GM12872 (cell line): ENCODE measurements around the gene TNFRSF4.

Experiments
- TF ChIP-seq, protein P1 (sequence below): IDR thresholded peaks from 3 replicates; pipeline ENCODE4 v1.5.1; 2011; ENCODE audit warnings: low read depth, mild to moderate bottlenecking, low read length, moderate library complexity; ENCODE audit not compliant: insufficient read depth

TNFRSF4 gene

DNA sequence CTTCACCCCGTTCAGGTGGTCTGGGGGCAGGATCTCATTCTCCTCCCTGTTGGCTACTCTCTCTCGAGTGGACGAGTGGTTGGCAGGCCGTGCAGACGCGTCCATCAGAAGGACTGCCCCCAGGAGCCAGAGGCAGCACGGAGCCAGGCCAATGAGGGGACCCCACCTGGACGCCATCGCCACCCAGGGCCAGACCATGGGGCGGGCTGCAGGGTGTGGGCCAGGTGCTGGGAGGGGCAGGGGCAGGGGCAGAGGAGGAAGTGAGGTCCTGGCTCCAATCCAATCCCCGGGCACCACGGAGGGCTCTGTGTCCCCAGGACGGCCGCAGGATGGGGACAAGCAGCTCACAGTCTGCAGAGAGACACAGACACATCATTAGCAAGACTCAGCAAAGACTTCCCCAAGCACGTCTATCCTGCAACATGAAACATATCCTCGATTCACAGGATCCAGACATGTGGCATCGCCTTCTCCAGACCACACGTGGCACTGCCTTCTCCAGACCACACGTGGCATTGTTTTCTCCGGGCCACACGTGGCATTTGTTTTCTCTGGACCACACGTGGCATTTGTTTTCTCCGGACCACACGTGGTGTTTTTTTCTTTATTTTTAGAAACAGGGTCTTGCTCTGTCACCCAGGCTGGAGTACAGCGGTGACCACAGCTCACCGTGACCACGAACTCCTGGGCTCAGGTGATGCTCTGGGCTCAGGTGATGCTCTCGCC is 14.8 kb upstream of the TNFRSF4 start:
- TF ChIP-seq, protein P1, sequence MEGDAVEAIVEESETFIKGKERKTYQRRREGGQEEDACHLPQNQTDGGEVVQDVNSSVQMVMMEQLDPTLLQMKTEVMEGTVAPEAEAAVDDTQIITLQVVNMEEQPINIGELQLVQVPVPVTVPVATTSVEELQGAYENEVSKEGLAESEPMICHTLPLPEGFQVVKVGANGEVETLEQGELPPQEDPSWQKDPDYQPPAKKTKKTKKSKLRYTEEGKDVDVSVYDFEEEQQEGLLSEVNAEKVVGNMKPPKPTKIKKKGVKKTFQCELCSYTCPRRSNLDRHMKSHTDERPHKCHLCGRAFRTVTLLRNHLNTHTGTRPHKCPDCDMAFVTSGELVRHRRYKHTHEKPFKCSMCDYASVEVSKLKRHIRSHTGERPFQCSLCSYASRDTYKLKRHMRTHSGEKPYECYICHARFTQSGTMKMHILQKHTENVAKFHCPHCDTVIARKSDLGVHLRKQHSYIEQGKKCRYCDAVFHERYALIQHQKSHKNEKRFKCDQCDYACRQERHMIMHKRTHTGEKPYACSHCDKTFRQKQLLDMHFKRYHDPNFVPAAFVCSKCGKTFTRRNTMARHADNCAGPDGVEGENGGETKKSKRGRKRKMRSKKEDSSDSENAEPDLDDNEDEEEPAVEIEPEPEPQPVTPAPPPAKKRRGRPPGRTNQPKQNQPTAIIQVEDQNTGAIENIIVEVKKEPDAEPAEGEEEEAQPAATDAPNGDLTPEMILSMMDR, result no peak

DNA sequence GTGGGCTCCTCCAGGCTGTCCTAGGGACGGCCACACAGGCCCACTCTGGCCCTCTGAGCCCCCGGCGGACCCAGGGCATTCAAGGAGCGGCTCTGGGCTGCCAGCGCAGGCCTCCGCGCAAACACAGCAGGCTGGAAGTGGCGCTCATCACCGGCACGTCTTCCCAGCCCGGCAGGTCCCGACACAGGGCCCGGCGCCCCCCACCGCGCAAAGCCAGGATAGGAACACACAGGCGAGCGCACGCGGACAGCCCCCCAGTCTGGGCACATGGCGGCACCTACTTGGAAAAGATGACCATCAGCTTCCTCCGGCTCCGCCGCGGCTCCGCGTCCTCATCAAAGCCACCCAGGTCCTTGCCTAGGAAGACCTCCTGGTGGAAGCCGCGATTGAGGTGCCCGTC is 14.2 kb upstream of the TNFRSF4 start:
- TF ChIP-seq, protein P1, result no peak

DNA sequence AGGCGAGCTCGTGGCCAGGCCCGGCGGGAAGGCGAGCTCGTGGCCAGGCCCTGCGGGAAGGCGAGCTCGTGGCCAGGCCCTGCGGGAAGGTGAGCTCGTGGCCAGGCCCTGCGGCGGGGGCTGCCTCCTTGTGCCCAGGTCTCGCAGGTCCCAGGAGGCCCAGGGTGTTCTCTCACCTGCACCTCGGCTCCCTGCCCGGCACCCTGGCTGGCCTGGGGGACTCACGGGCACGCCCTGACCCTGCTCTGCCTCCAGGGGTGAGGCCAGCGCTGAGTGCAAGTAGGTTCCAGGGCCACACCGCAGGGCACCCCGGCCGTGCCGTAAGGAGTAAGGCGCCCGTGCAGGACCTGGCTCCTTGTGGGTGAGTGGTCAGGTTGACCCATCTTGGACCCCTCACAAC is 13.4 kb upstream of the TNFRSF4 start:
- TF ChIP-seq, protein P1, result no peak

DNA sequence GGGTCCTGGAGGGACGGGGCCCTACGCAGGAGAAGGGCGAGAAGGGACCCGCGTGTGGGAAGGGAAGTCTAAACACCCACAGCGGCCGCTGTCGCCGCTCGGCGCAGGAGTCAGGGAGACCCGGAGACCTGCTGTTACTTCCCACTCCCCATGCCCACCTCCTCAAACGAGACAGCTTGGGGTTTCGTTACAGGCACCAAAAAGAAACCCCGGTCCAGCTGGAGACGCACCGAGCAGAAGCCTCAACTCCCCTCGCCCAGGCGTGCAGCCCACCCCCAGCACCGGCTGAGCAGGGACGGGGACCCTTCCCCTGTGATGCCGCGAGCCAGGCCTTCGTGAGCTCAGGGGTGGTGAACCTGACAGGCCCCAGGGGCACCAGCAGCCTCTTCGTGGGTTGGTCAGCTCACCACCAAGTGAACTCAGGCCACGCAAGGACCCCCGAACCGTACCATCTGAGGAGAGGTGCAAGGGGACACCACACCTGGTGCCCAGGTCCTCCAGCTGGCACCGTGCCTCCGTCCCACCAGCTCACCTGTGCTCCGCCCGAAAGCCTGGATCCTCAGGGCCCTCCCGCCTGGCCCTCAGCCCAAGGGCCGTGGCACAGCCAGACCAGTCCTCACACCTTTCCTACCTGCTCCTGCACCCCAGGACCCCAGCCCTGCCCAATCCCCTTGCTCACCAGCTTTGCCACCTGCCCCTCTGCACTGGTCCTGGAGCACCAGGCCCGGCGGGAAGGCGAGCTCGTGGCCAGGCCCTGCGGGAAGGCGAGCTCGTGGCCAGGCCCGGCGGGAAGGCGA is 12.8 kb upstream of the TNFRSF4 start:
- TF ChIP-seq, protein P1, result no peak

DNA sequence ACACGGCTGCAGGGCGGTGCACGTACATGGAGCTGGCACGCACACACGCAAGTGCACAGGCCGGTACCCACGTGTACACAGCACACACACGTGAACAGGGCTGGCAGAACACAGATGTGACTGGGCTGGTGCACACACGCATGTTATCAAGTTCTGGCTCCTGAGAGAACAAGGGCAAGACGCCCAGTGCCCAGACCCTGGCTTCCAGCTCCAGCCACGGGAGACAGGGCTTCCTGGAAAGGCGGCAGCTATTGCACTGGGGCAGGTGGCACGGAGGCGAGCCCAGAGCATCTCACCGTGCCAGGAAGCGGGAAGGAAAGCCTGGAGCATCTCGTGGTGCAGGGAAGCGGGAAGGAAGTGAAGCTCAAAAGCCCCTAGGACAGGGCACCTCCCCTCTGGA is 12.0 kb upstream of the TNFRSF4 start:
- TF ChIP-seq, protein P1, result no peak

DNA sequence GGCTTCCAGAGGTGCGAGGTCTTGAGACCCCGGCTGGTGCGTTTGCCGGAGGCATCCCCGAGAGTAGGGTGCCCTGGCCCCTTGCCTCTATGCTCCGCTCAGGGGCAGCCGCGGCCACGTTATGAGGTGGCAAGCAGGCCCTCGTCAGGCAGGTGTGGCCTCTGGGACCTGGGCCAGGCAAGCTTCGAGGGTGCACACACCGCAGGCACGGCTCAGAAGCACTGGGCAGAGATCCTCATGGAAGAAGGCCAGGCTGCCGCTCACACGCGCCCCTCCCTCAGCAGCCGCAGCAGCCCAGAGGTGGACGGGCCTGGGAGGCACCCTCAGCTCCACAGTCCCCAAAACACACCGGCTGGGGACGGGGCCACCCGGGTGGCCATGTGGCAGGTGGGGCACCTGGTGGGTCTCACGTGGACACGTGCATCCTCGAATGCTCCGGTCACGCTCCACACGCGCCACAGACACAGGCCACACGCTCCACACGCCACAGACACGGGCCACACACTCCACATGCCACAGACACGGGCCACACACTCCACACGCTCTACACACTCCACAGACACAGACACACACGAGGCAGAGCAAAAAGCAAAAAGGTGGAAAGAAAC is 11.4 kb upstream of the TNFRSF4 start:
- TF ChIP-seq, protein P1, result no peak

DNA sequence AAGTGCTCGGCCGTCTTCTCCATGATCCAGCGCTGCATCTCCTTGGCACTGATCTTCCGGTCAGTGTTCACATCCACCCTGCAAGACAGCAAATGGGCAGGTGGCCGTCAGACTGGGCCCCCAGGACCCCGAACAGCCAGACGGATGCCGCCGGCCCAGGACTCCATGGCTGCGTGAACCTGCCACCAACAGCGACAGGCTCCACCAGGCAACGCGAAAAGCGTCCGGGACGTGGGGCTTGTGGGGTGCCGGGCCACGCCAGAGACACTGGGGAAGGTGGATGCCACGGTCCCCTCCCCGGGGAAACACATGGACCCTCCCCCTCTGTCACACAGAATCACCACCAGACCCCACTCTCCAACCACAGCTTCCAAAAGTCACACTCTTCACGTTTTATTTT is 9.9 kb upstream of the TNFRSF4 start:
- TF ChIP-seq, protein P1, result no peak
